IPS-18a (cell line): ENCODE data around the gene GDAP1L1.
"Not testable (repeated sequence)": the region's sequence is repeated elsewhere in the genome, so short reads cannot be mapped to it uniquely, and the experiment has no call there.

Experiments used
- H3K27ac ChIP-seq: one replicate; pipeline ENCODE4 v1.5.1; 2013; ENCODE audit warnings: low read length
- H3K27me3 ChIP-seq: one replicate; pipeline ENCODE4 v1.6.1; 2013; ENCODE audit warnings: mild to moderate bottlenecking, low read length; ENCODE audit not compliant: control insufficient read depth, insufficient read depth
- H3K36me3 ChIP-seq: one replicate; pipeline ENCODE4 v1.6.1; 2013; ENCODE audit warnings: low read depth, low read length; ENCODE audit not compliant: control insufficient read depth
- H3K4me1 ChIP-seq: one replicate; pipeline ENCODE4 v1.6.1; 2013; ENCODE audit warnings: low read depth, low read length; ENCODE audit not compliant: control insufficient read depth
- H3K4me3 ChIP-seq: one replicate; pipeline ENCODE4 v1.5.1; 2013; ENCODE audit warnings: low read length
- H3K9ac ChIP-seq: one replicate; pipeline ENCODE4 v1.6.1; 2013; ENCODE audit warnings: mild to moderate bottlenecking, low read length, moderate library complexity
- H3K9me3 ChIP-seq: one replicate; pipeline ENCODE4 v1.6.1; 2013; ENCODE audit warnings: low read depth, low read length; ENCODE audit not compliant: control insufficient read depth

GDAP1L1 gene

GRCh38 chr20:44236840-44237239 is 10.3 kb upstream of the GDAP1L1 start:
- H3K36me3 ChIP-seq, H3K4me3 ChIP-seq, H3K4me1 ChIP-seq, H3K27me3 ChIP-seq, H3K9me3 ChIP-seq, H3K9ac ChIP-seq, H3K27ac ChIP-seq: not testable (repeated sequence)

GRCh38 chr20:44241796-44242195 is 5.3 kb upstream of the GDAP1L1 start:
- H3K4me1 ChIP-seq: no peaks in the 10 kb centered on the region
- no peaks in the 10 kb centered on the region for H3K36me3 ChIP-seq
- peaks cover 7% of the 10 kb centered on the region for H3K27me3 ChIP-seq
- no peak overlapping the region for H3K9ac ChIP-seq
- no peak overlapping the region for H3K4me3 ChIP-seq
- no peaks in the 10 kb centered on the region for H3K9me3 ChIP-seq
- H3K27ac ChIP-seq: no peak overlapping the region

GRCh38 chr20:44245977-44246376 is 1.1 kb upstream of the GDAP1L1 start:
- Histone ChIP-seq H3K27ac (no peak overlapping the region), H3K4me3 (no peak overlapping the region), H3K9ac (no peak overlapping the region), H3K9me3 (no peaks in the 10 kb centered on the region), H3K4me1 (no peaks in the 10 kb centered on the region), H3K27me3 (peaks cover 8% of the 10 kb centered on the region), H3K36me3 (no peaks in the 10 kb centered on the region)

GRCh38 chr20:44247586-44248409 is 690 bp downstream of the GDAP1L1 start:
- Histone ChIP-seq H3K9me3 (no peaks in the 10 kb centered on the region), H3K36me3 (no peaks in the 10 kb centered on the region), H3K27me3 (peaks cover 8% of the 10 kb centered on the region), H3K27ac (no peak overlapping the region), H3K4me1 (no peaks in the 10 kb centered on the region), H3K9ac (no peak overlapping the region), H3K4me3 (peak overlapping the region; percentile 79)

- H3K9ac ChIP-seq: no peak overlapping the region
- no peak overlapping the region for H3K27ac ChIP-seq
- no peaks in the 10 kb centered on the region for H3K36me3 ChIP-seq
- H3K9me3 ChIP-seq: no peaks in the 10 kb centered on the region
- peak overlapping the region; percentile 79 for H3K4me3 ChIP-seq
- no peaks in the 10 kb centered on the region for H3K4me1 ChIP-seq
- H3K27me3 ChIP-seq: peaks cover 8% of the 10 kb centered on the region
These were observed 1.3 kb downstream of the GDAP1L1 start for GRCh38 chr20:44248410-44248759.

- Histone ChIP-seq H3K27ac (no peak overlapping the region), H3K9ac (no peak overlapping the region), H3K36me3 (no peaks in the 10 kb centered on the region), H3K4me1 (no peaks in the 10 kb centered on the region), H3K9me3 (no peaks in the 10 kb centered on the region), H3K4me3 (no peak overlapping the region), H3K27me3 (peaks cover 6% of the 10 kb centered on the region)
These were observed 4.2 kb downstream of the GDAP1L1 start for GRCh38 chr20:44251284-44251683.

- no peak overlapping the region for H3K9ac ChIP-seq
- no peaks in the 10 kb centered on the region for H3K9me3 ChIP-seq
- H3K4me3 ChIP-seq: no peak overlapping the region
- no peaks in the 10 kb centered on the region for H3K27me3 ChIP-seq
- no peaks in the 10 kb centered on the region for H3K4me1 ChIP-seq
- no peaks in the 10 kb centered on the region for H3K36me3 ChIP-seq
- no peak overlapping the region for H3K27ac ChIP-seq
These were observed 6.4 kb downstream of the GDAP1L1 start for GRCh38 chr20:44253528-44253927.

- no peak overlapping the region for H3K4me3 ChIP-seq
- no peaks in the 10 kb centered on the region for H3K36me3 ChIP-seq
- no peaks in the 10 kb centered on the region for H3K27me3 ChIP-seq
- H3K4me1 ChIP-seq: no peaks in the 10 kb centered on the region
- no peak overlapping the region for H3K9ac ChIP-seq
- H3K27ac ChIP-seq: no peak overlapping the region
- H3K9me3 ChIP-seq: no peaks in the 10 kb centered on the region
These were observed 7.0 kb downstream of the GDAP1L1 start for GRCh38 chr20:44254073-44254472.

GRCh38 chr20:44255942-44256341 is 8.8 kb downstream of the GDAP1L1 start:
- Histone ChIP-seq H3K4me1 (no peaks in the 10 kb centered on the region), H3K36me3 (no peaks in the 10 kb centered on the region), H3K27me3 (no peaks in the 10 kb centered on the region), H3K9me3 (no peaks in the 10 kb centered on the region), H3K4me3 (no peak overlapping the region), H3K9ac (no peak overlapping the region), H3K27ac (no peak overlapping the region)

GRCh38 chr20:44256961-44257360 is 9.9 kb downstream of the GDAP1L1 start:
- no peak overlapping the region for H3K9ac ChIP-seq
- no peaks in the 10 kb centered on the region for H3K4me1 ChIP-seq
- H3K27ac ChIP-seq: no peak overlapping the region
- no peak overlapping the region for H3K4me3 ChIP-seq
- no peaks in the 10 kb centered on the region for H3K36me3 ChIP-seq
- no peaks in the 10 kb centered on the region for H3K27me3 ChIP-seq
- H3K9me3 ChIP-seq: no peaks in the 10 kb centered on the region

- no peaks in the 10 kb centered on the region for H3K4me1 ChIP-seq
- H3K27me3 ChIP-seq: no peaks in the 10 kb centered on the region
- no peak overlapping the region for H3K9ac ChIP-seq
- no peak overlapping the region for H3K27ac ChIP-seq
- H3K36me3 ChIP-seq: no peaks in the 10 kb centered on the region
- no peaks in the 10 kb centered on the region for H3K9me3 ChIP-seq
- no peak overlapping the region for H3K4me3 ChIP-seq
These were observed 11.2 kb downstream of the GDAP1L1 start for GRCh38 chr20:44258226-44258890.

- Histone ChIP-seq H3K27ac (no peak overlapping the region), H3K36me3 (no peaks in the 10 kb centered on the region), H3K4me1 (no peaks in the 10 kb centered on the region), H3K9ac (no peak overlapping the region), H3K27me3 (no peaks in the 10 kb centered on the region), H3K4me3 (no peak overlapping the region), H3K9me3 (no peaks in the 10 kb centered on the region)
These were observed 17.2 kb downstream of the GDAP1L1 start for GRCh38 chr20:44264287-44264686.
